ENCODE measurements around the gene PALD1. TPM values are rescaled to one million over a fixed set of nuclear protein-coding genes. Genes with fewer than 3 reads are reported as not detected.

PALD1 gene
- total and polyA plus RNA-seq, 2 of the 4 experiments (the other 2 are of a cell fraction): 0.12 to 0.18 TPM

- no peaks in the 10 kb centered on the region for H3K79me1 ChIP-seq (ENCODE audit: low read depth in 1 of 2, low read length in 2 of 2)
- H3K14ac ChIP-seq (replicated peaks; ENCODE audit: low read depth, low read length): no peak overlapping the region
- H3K9ac ChIP-seq (ENCODE audit: low read depth, low read length): no peak overlapping the region
- ChIA-PET CTCF (interaction anchor here (0.6 kb wide), 1 partner anchor 84 kb away, joined by 3 read pairs; no protein-coding TSS in a partner anchor), POLR2A (ENCODE audit: unreplicated experiment) (no interaction called here)
- no peak overlapping the region for H3K23ac ChIP-seq (ENCODE audit: low read depth, low read length)
- H3K27me3 ChIP-seq (ENCODE audit: control insufficient read depth, insufficient read depth, low read length): peaks cover 20% of the 10 kb centered on the region
- H3K4me1 ChIP-seq (ENCODE audit: control insufficient read depth, insufficient read depth, low read length): peaks cover 4% of the 10 kb centered on the region; the same call in 1 of the 2 replicates
- H2AFZ ChIP-seq (replicated peaks; ENCODE audit: low read length, poor library complexity): no peak overlapping the region
- no peak overlapping the region for H4K8ac ChIP-seq (ENCODE audit: low read depth in 2 of 2, low read length in 2 of 2)
- H3K9me3 ChIP-seq (ENCODE audit: control insufficient read depth, insufficient read depth, low read length): no peaks in the 10 kb centered on the region
- DNase-seq (no peak), ATAC-seq (ENCODE audit: low read depth) (no peak)
- no peak overlapping the region for H2AK5ac ChIP-seq (ENCODE audit: low read depth, low read length)
- intact Hi-C loops (cut with micrococcal nuclease): no loop called here
- H4K20me1 ChIP-seq (ENCODE audit: insufficient read depth, low read length): 0 out of 2 replicates have a peak, but pooled peaks cover 7% of the 10 kb centered on the region
- no peak overlapping the region for H3K4ac ChIP-seq (ENCODE audit: low read depth, low read length)
- H3K9me1 ChIP-seq (ENCODE audit: insufficient read depth, low read length): 0 out of 2 replicates have a peak, but pooled peaks cover 4% of the 10 kb centered on the region
- H2AK9ac ChIP-seq (replicated peaks; ENCODE audit: low read depth, low read length, poor library complexity): no peak overlapping the region
- H3K4me3 ChIP-seq (ENCODE audit: insufficient read depth, low read depth, low read length): no peak overlapping the region
- no peak overlapping the region for H2BK120ac ChIP-seq (ENCODE audit: low read depth, low read length)
- H4K5ac ChIP-seq (ENCODE audit: low read depth, low read length): no peak overlapping the region
- no peak overlapping the region for H3K18ac ChIP-seq (ENCODE audit: low read depth, low read length)
- TF ChIP-seq BHLHE40 (IDR thresholded peaks at IDR 0.05; ENCODE audit: low read depth, low read length): no peak
- TF ChIP-seq NFE2L2 (IDR thresholded peaks at IDR 0.05; ENCODE audit: low read depth, low read length): no peak
- no peak for TF ChIP-seq RAD21 (IDR thresholded peaks at IDR 0.05; ENCODE audit: low read length)
- no peak for TF ChIP-seq MAZ (IDR thresholded peaks at IDR 0.05; ENCODE audit: borderline replicate concordance, low read depth, low read length)
- no peak for TF ChIP-seq CHD1 (IDR thresholded peaks at IDR 0.05; ENCODE audit: low read depth, low read length)
- TF ChIP-seq USF2 (IDR thresholded peaks at IDR 0.05; ENCODE audit: low read depth, low read length): no peak
- no peak for TF ChIP-seq RCOR1 (IDR thresholded peaks at IDR 0.05; ENCODE audit: insufficient replicate concordance, low read length)
- no peak for TF ChIP-seq FOS (IDR thresholded peaks at IDR 0.05; ENCODE audit: low read depth, low read length)
- no peak for TF ChIP-seq SMC3 (IDR thresholded peaks at IDR 0.05; ENCODE audit: low read depth, low read length)
- no peak for TF ChIP-seq RFX5 (IDR thresholded peaks at IDR 0.05; ENCODE audit: low read depth, low read length)
- no peak for TF ChIP-seq MAFK (IDR thresholded peaks at IDR 0.05; ENCODE audit: low read depth, low read length)
- TF ChIP-seq, protein P1, sequence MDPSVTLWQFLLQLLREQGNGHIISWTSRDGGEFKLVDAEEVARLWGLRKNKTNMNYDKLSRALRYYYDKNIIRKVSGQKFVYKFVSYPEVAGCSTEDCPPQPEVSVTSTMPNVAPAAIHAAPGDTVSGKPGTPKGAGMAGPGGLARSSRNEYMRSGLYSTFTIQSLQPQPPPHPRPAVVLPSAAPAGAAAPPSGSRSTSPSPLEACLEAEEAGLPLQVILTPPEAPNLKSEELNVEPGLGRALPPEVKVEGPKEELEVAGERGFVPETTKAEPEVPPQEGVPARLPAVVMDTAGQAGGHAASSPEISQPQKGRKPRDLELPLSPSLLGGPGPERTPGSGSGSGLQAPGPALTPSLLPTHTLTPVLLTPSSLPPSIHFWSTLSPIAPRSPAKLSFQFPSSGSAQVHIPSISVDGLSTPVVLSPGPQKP (IDR thresholded peaks at IDR 0.05; ENCODE audit: borderline replicate concordance, low read depth, low read length): no peak
- no peak for TF ChIP-seq MXI1 (IDR thresholded peaks at IDR 0.05; ENCODE audit: borderline replicate concordance, low read depth, low read length)
- TF ChIP-seq CTCF (conservative IDR thresholded peaks at IDR 0.05; ENCODE audit: low read depth, low read length): no peak
- no peak for TF ChIP-seq CEBPB (IDR thresholded peaks at IDR 0.05; ENCODE audit: low read depth, low read length)
- TF ChIP-seq POLR2A (IDR thresholded peaks at IDR 0.05; ENCODE audit: low read depth, low read length): no peak
- H3K36me3 ChIP-seq (ENCODE audit: control insufficient read depth, insufficient read depth, low read length): no peaks in the 10 kb centered on the region
- H3K4me2 ChIP-seq (ENCODE audit: low read depth, low read length): no peak overlapping the region
- BruUV-seq (replicated peaks): no TSS peak
- in situ Hi-C loops (cut with MboI; ENCODE audit: low sequenced_read_pairs): no loop called here
- H2BK15ac ChIP-seq (ENCODE audit: low read depth, low read length): no peak overlapping the region
- no peak overlapping the region for H3K56ac ChIP-seq (ENCODE audit: extremely low read depth, insufficient read depth, low read length)
- WGBS, 2 experiments (ENCODE audit: extremely low coverage in 2 of 2, insufficient read length in 1 of 2): 60% methylated on average over 1 of the region's 2 CpGs; no CpG with 5 or more reads in 1 of the 2 experiments
- no peak overlapping the region for H2BK20ac ChIP-seq (ENCODE audit: low read depth, low read length)
- no peak overlapping the region for H4K91ac ChIP-seq (ENCODE audit: insufficient read depth, low read depth, low read length)
- dilution Hi-C loops (cut with HindIII; ENCODE audit: low sequenced_read_pairs, unreplicated experiment): no loop called here
- no peak overlapping the region for H3K27ac ChIP-seq (ENCODE audit: insufficient read depth, low read length)
- H2BK5ac ChIP-seq (ENCODE audit: low read depth, low read length, poor library complexity, severe bottlenecking): no peak overlapping the region
Observed at GRCh38 chr10:70448236-70448635, 30.3 kb upstream of the PALD1 start.

Measured in IMR-90 (cell line).